K562 (cell line): ENCODE data around the gene IPPK. TPM values are rescaled to one million over a fixed set of nuclear protein-coding genes. Genes with fewer than 3 reads are reported as not detected.
A peak's percentile ranks its signal among the peaks of the same experiment; 100 is the strongest.

Source experiments
- ATAC-seq: fragments of 200-7000 bp; cut with Tn5 transposase; 3 replicates; pipeline ENCODE4 v1.9.1; 2020; ENCODE audit warnings: moderate library complexity
- BruUV-seq: library from RNA; stranded (reverse); fragments of 400-500 nt; replicated peaks from 2 replicates; lab custom pipeline; 2021; lab: Mats Ljungman, UMichigan
- CTCF ChIA-PET: fragments of 300-600 bp; formaldehyde crosslinking; extraction: SDS; loops from one replicate; lab custom pipeline; 2021; ENCODE audit warnings: low intra/inter-chr PET ratio; lab: Yijun Ruan, JAX
- POLR2A ChIA-PET: fragments of 300-600, 350-650 bp; sonication (Branson Sonifier 250); formaldehyde crosslinking; extraction: SDS; loops from one replicate; lab custom pipeline; 2021; ENCODE audit warnings: antibody characterized with exemption, inconsistent platforms; lab: Yijun Ruan, JAX
- DNase-seq, 4 experiments: peaks; one replicate each; pipeline versions ENCODE4 v3.0.0 to v3.0.0-alpha.2; 2011 to 2018; ENCODE audit warnings: low spot score in 3 of 4, mixed read lengths in 3 of 4; ENCODE audit errors: extremely low read depth in 1 of 4
- FAIRE-seq: peaks from 2 replicates; lab custom pipeline; 2011; peaks lifted over from hg19 to GRCh38; lab: Jason Lieb, UNC
- H2AFZ ChIP-seq: 2 replicates; pipeline ENCODE4 v1.6.0; 2011; ENCODE audit warnings: low read depth, low read length, control low read depth, inconsistent platforms
- H3K27ac ChIP-seq: fragments of 200-600 bp; 3 replicates; pipeline ENCODE4 v1.8.0; 2011; ENCODE audit warnings: low read depth, mild to moderate bottlenecking, control low read depth, inconsistent platforms, low read length, moderate library complexity, mixed read lengths; ENCODE audit errors: extremely low read depth
- H3K27me3 ChIP-seq, 2 experiments: fragments of 300-600 bp in 1 of 2; 2 replicates in 1 of 2; 3 replicates in 1 of 2; pipeline versions ENCODE4 v1.6.0 to v1.8.0; 2011; ENCODE audit warnings: inconsistent platforms in 2 of 2, low read length in 2 of 2, mild to moderate bottlenecking in 1 of 2, mixed read lengths in 1 of 2, moderate library complexity in 1 of 2; ENCODE audit not compliant: control insufficient read depth in 2 of 2, insufficient read depth in 2 of 2
- H3K36me3 ChIP-seq: fragments of 300-600 bp; 3 replicates; pipeline ENCODE4 v1.8.0; 2011; ENCODE audit warnings: mild to moderate bottlenecking, low read length, inconsistent platforms; ENCODE audit not compliant: control insufficient read depth, insufficient read depth
- H3K4me1 ChIP-seq, 2 experiments: fragments of 200-600 bp in 1 of 2; replicated peaks in 1 of 2; 2 replicates in 1 of 2; 3 replicates in 1 of 2; pipeline versions ENCODE4 v1.5.1 to v1.8.0; 2011; ENCODE audit warnings: inconsistent platforms in 2 of 2, low read length in 2 of 2, mild to moderate bottlenecking in 1 of 2, mixed read lengths in 1 of 2, moderate library complexity in 1 of 2; ENCODE audit not compliant: control insufficient read depth in 2 of 2, insufficient read depth in 2 of 2
- H3K4me2 ChIP-seq: 2 replicates; pipeline ENCODE4 v1.6.1; 2011; ENCODE audit warnings: low read length, control low read depth, inconsistent platforms, mixed read lengths; ENCODE audit not compliant: insufficient read depth
- H3K4me3 ChIP-seq: fragments of 200-600 bp; sonication (generic), shearing (Covaris generic); 2 replicates; pipeline ENCODE4 v1.5.1; 2016; ENCODE audit warnings: control low read depth, inconsistent platforms
- H3K79me2 ChIP-seq: fragments of 200-600 bp; 3 replicates; pipeline ENCODE4 v1.8.0; 2011; ENCODE audit warnings: low read length, inconsistent platforms; ENCODE audit not compliant: control insufficient read depth, insufficient read depth
- H3K9ac ChIP-seq, 2 experiments: 2 replicates each; pipeline versions ENCODE4 v1.6.0 to v1.6.1; 2011; ENCODE audit warnings: low read depth in 2 of 2, low read length in 2 of 2, control low read depth in 1 of 2, inconsistent platforms in 1 of 2, mild to moderate bottlenecking in 1 of 2, mixed read lengths in 1 of 2; ENCODE audit not compliant: insufficient read depth in 1 of 2
- H3K9me1 ChIP-seq: one replicate; pipeline ENCODE4 v1.6.0; 2011; ENCODE audit warnings: inconsistent platforms, mild to moderate bottlenecking, low read length, moderate library complexity; ENCODE audit not compliant: control insufficient read depth, insufficient read depth
- H3K9me3 ChIP-seq: replicated peaks from 2 replicates; pipeline ENCODE4 v1.5.1; 2011; ENCODE audit warnings: low read depth, low read length, inconsistent platforms; ENCODE audit not compliant: control insufficient read depth, insufficient read depth
- H4K20me1 ChIP-seq: replicated peaks from 2 replicates; pipeline ENCODE4 v1.6.1; 2011; ENCODE audit warnings: low read length, inconsistent platforms, mixed read lengths; ENCODE audit not compliant: control insufficient read depth, insufficient read depth
- ADNP ChIP-seq: fragments of 200-800 bp; sonication (Bioruptor generic); IDR thresholded peaks from 2 replicates; pipeline ENCODE4 v1.6.1; 2016; ENCODE audit warnings: missing genetic modification characterization, missing compliant biosample characterization
- CEBPG ChIP-seq, 3 experiments: fragments of 200-800 bp in 1 of 3; sonication (Bioruptor generic) in 1 of 3; sonication (generic) in 1 of 3; formaldehyde crosslinking in 1 of 3; IDR thresholded peaks in 2 of 3; conservative IDR thresholded peaks in 1 of 3; 2 replicates each; pipeline versions ENCODE4 v1.6.1 to v1.8.0; 2016 to 2022; ENCODE audit warnings: missing compliant biosample characterization in 2 of 3, missing genetic modification characterization in 2 of 3, mild to moderate bottlenecking in 1 of 3, missing genetic modification reagents in 1 of 3
- ESRRB ChIP-seq: fragments of 250-450 bp; sonication (Bioruptor Pico); IDR thresholded peaks from 2 replicates; pipeline ENCODE4 v1.5.0; 2020; ENCODE audit warnings: mild to moderate bottlenecking, moderate library complexity, borderline replicate concordance
- GATAD2B ChIP-seq: fragments of 450-650 bp; IDR thresholded peaks from 2 replicates; pipeline ENCODE4 v1.6.1; 2017; ENCODE audit warnings: mild to moderate bottlenecking, borderline replicate concordance
- GTF3C2 ChIP-seq: IDR thresholded peaks from 3 replicates; pipeline ENCODE4 v1.6.1; 2011; ENCODE audit warnings: borderline replicate concordance, mild to moderate bottlenecking, moderate library complexity; ENCODE audit not compliant: insufficient read length; ENCODE audit errors: extremely low read depth
- JUNB ChIP-seq: fragments of 450-650 bp; formaldehyde crosslinking; conservative IDR thresholded peaks from 2 replicates; pipeline ENCODE4 v1.4.0; 2020; ENCODE audit warnings: mild to moderate bottlenecking
- KAT8 ChIP-seq: fragments of 450-650 bp; IDR thresholded peaks from 2 replicates; pipeline ENCODE4 v1.6.1; 2016; ENCODE audit warnings: low read depth, mild to moderate bottlenecking
- LEF1 ChIP-seq: fragments of 450-650 bp; IDR thresholded peaks from 2 replicates; pipeline ENCODE4 v1.6.1; 2016; ENCODE audit warnings: mild to moderate bottlenecking
- MAZ ChIP-seq, 2 experiments: fragments of 450-650 bp in 1 of 2; sonication (generic) in 1 of 2; formaldehyde crosslinking; IDR thresholded peaks in 1 of 2; conservative IDR thresholded peaks in 1 of 2; 2 replicates each; pipeline versions ENCODE4 v1.4.0 to v1.5.0; 2020; ENCODE audit warnings: mild to moderate bottlenecking in 1 of 2, missing genetic modification reagents in 1 of 2
- MEIS2 ChIP-seq: fragments of 450-650 bp; IDR thresholded peaks from 2 replicates; pipeline ENCODE4 v1.6.1; 2014; ENCODE audit warnings: mild to moderate bottlenecking; ENCODE audit not compliant: partially characterized antibody
- NR2C2 ChIP-seq, 2 experiments: fragments of 200-800 bp in 1 of 2; sonication (Bioruptor generic) in 1 of 2; sonication (generic) in 1 of 2; formaldehyde crosslinking in 1 of 2; IDR thresholded peaks; 2 replicates each; pipeline versions ENCODE4 v1.6.1 to v1.8.0; 2016 to 2022; ENCODE audit warnings: mild to moderate bottlenecking in 1 of 2, missing compliant biosample characterization in 1 of 2, missing genetic modification characterization in 1 of 2, missing genetic modification reagents in 1 of 2
- TEAD2 ChIP-seq: fragments of 450-650 bp; IDR thresholded peaks from 2 replicates; pipeline ENCODE4 v1.6.1; 2016; ENCODE audit warnings: missing genetic modification characterization, control low read depth, missing compliant biosample characterization
- ZNF133 ChIP-seq: fragments of 250-450 bp; sonication (Bioruptor Pico); IDR thresholded peaks from 2 replicates; pipeline ENCODE4 v1.4.0; 2020; ENCODE audit warnings: mild to moderate bottlenecking
- ZNF184 ChIP-seq: sonication (generic); formaldehyde crosslinking; IDR thresholded peaks from 2 replicates; pipeline ENCODE4 v1.5.0; 2020; ENCODE audit warnings: missing genetic modification reagents
- ZNF324 ChIP-seq: fragments of 250-450 bp; sonication (Bioruptor Pico); IDR thresholded peaks from 2 replicates; pipeline ENCODE4 v1.4.0; 2020; ENCODE audit warnings: mild to moderate bottlenecking
- ZNF655 ChIP-seq: fragments of 250-450 bp; sonication (Bioruptor Pico); IDR thresholded peaks from 2 replicates; pipeline ENCODE4 v1.5.0; 2021
- ZNF740 ChIP-seq, 3 experiments: fragments of 200-800 bp in 1 of 3; sonication (Bioruptor generic) in 1 of 3; sonication (generic) in 1 of 3; formaldehyde crosslinking in 1 of 3; IDR thresholded peaks; 2 replicates each; pipeline versions ENCODE4 v1.6.1 to v1.8.0; 2016 to 2022; ENCODE audit warnings: mild to moderate bottlenecking in 2 of 3, missing compliant biosample characterization in 2 of 3, missing genetic modification characterization in 2 of 3, missing genetic modification reagents in 1 of 3
- WGBS: fragments of 100-300 bp; shearing (Covaris generic); methylation state at CpG from one replicate; pipeline ENCODE4 v1.1.6; 2016; ENCODE audit warnings: low coverage, mixed read lengths; ENCODE audit not compliant: insufficient coverage; ENCODE audit errors: missing lambda C conversion rate; 5-methylcytosine and 5-hydroxymethylcytosine counted together
- in situ Hi-C: fragments of 300-500 bp; cut with MboI; formaldehyde crosslinking; loops from 4 replicates; pipeline ENCODE4 v1.15.0; 2018; ENCODE audit warnings: inconsistent platforms, mixed read lengths
- intact Hi-C: fragments of 100-400 bp; cut with micrococcal nuclease; formaldehyde crosslinking; loops from 2 replicates; pipeline ENCODE4 v1.14.2; 2022
- polyA plus RNA-seq, 8 experiments: library from polyadenylated mRNA; depleted of rRNA in 4 of 8; stranded (reverse) in 5 of 8; unstranded in 3 of 8; fragments of >200 nt; fragmentation: Nextera tagmentation in 2 of 8; fragmentation: Illumina TruSeq in 1 of 8; extraction: Ambion mirVana in 2 of 8; extraction: Trizol in 1 of 8; gene quantifications; 2 replicates each; pipeline versions ENCODE4 v1.2.1 to v1.2.3, GENCODE V29; 2011 to 2014; ENCODE audit warnings: inconsistent platforms in 1 of 8, missing spikeins in 1 of 8
- total RNA-seq, 7 experiments: library from RNA; depleted of rRNA in 6 of 7; stranded (reverse); fragments of >200 nt in 6 of 7; fragmentation: Illumina TruSeq in 2 of 7; extraction: Trizol in 2 of 7; gene quantifications; 2 replicates each; pipeline versions ENCODE4 v1.2.1 to v1.2.3, GENCODE V29; 2011 to 2021; ENCODE audit warnings: low replicate concordance in 1 of 7

The IPPK gene
- total and polyA plus RNA-seq, 9 of the 15 experiments (the other 6 are each of a cell fraction or from before 2014, with no cell fraction given): 3.1 to 22.2 (median 11.2) TPM

- intact Hi-C loops (no loop called here), in situ Hi-C loops (no loop called here)
- Histone ChIP-seq H3K27me3 (no peaks in the 10 kb centered on the region), H3K79me2 (no peaks in the 10 kb centered on the region), H3K4me1 (peaks cover 0 to 4% of the 10 kb centered on the region in 2 experiments; a peak in 2 of 5 replicates), H3K9me1 (no peaks in the 10 kb centered on the region), H2AFZ (peak overlapping the region; percentile 15; the same call in 1 of the 2 replicates), H3K9me3 (no peaks in the 10 kb centered on the region), H3K36me3 (no peaks in the 10 kb centered on the region), H3K4me3 (no peak overlapping the region), H4K20me1 (no peaks in the 10 kb centered on the region), H3K9ac (no peak overlapping the region), H3K27ac (no peak overlapping the region), H3K4me2 (no peak overlapping the region)
- CTCF ChIA-PET: no interaction called here
- ATAC-seq (peak; percentile 37; the same call in 1 of the 3 replicates), FAIRE-seq (peak; percentile 11), DNase-seq (peak in 1 of 4 experiments; percentile 31)
- POLR2A ChIA-PET: no interaction called here
- WGBS: 20% methylated on average over 5 of the region's 5 CpGs
- no TSS peak for BruUV-seq
- TF ChIP-seq ZNF133 (CRISPR knock-in tag) (no peak), ZNF655 (CRISPR knock-in tag) (no peak), JUNB (no peak), KAT8 (no peak), ZNF740 (CRISPR knock-in tag; IDR thresholded peaks at IDR 0.05) (no peak), ZNF740 (tag; IDR thresholded peaks at IDR 0.05) (no peak), ADNP (tag) (no peak), LEF1 (no peak), CEBPG (CRISPR knock-in tag; IDR thresholded peaks at IDR 0.05) (no peak), CEBPG (tag; conservative IDR thresholded peaks at IDR 0.05 in 1 of 2, IDR thresholded peaks at IDR 0.05 in 1 of 2) (no peak), NR2C2 (CRISPR knock-in tag; IDR thresholded peaks at IDR 0.05) (no peak), NR2C2 (tag; IDR thresholded peaks at IDR 0.05) (no peak), ZNF324 (CRISPR knock-in tag) (no peak), GTF3C2 (no peak), TEAD2 (tag) (no peak), MEIS2 (peak; percentile 39), ZNF184 (CRISPR knock-in tag) (no peak), GATAD2B (no peak), MAZ (CRISPR knock-in tag; conservative IDR thresholded peaks at IDR 0.05 in 1 of 2, IDR thresholded peaks at IDR 0.05 in 1 of 2) (no peak), ESRRB (no peak)
Measured at GRCh38 chr9:92685022-92685421, 15.1 kb upstream of the IPPK start.
